B cell (primary cell): ENCODE measurements around the gene HEYL. TPM values are rescaled to one million over a fixed set of nuclear protein-coding genes. Genes with fewer than 3 reads are reported as not detected.

ENCODE experiments used
- ATAC-seq: fragments of 200-7000 bp; cut with Tn5 transposase; one replicate; pipeline ENCODE4 v1.10.0; 2021; ENCODE audit warnings: low read depth, mild to moderate bottlenecking, moderate number of reproducible peaks, moderate library complexity
- CTCF ChIA-PET: fragments of 350-600 bp; sonication (Branson Sonifier 250); formaldehyde crosslinking; loops from one replicate; lab custom pipeline; 2021; ENCODE audit warnings: antibody characterized with exemption, inconsistent platforms; lab: Charles Lee
- POLR2A ChIA-PET: fragments of 350-600 bp; sonication (Branson Sonifier 250); formaldehyde crosslinking; loops from one replicate; lab custom pipeline; 2021; ENCODE audit warnings: antibody characterized with exemption; lab: Charles Lee
- DNase-seq: peaks from one replicate; pipeline ENCODE4 v3.0.0; 2013
- H2AFZ ChIP-seq: 2 replicates; pipeline ENCODE4 v1.6.1; 2012; ENCODE audit warnings: mild to moderate bottlenecking, low read depth, low read length; ENCODE audit not compliant: insufficient read depth, poor library complexity, severe bottlenecking
- H3K27ac ChIP-seq, 2 donors: 1 replicate in 1 of 2; 2 replicates in 1 of 2; pipeline ENCODE4 v1.5.1; 2012 to 2013; ENCODE audit warnings: low read length in 2 of 2, mild to moderate bottlenecking in 2 of 2, moderate library complexity in 1 of 2
- H3K27me3 ChIP-seq, 4 experiments: fragments of 200-600 bp in 1 of 4; sonication (generic) in 1 of 4; replicated peaks in 1 of 4; 1 replicate in 2 of 4; 2 replicates in 2 of 4; pipeline versions ENCODE4 v1.6.1 to v1.7.0; 2013 to 2016; ENCODE audit warnings: low read length in 3 of 4, mild to moderate bottlenecking in 2 of 4, mixed read lengths in 1 of 4, moderate library complexity in 1 of 4; ENCODE audit not compliant: insufficient read depth in 4 of 4, control insufficient read depth in 3 of 4; ENCODE audit errors: control extremely low read depth in 1 of 4
- H3K36me3 ChIP-seq, 2 experiments: replicated peaks in 1 of 2; 1 replicate in 1 of 2; 2 replicates in 1 of 2; pipeline versions ENCODE4 v1.6.1 to v1.7.1; 2013; ENCODE audit warnings: low read length in 1 of 2; ENCODE audit not compliant: insufficient read depth in 2 of 2, control insufficient read depth in 1 of 2; ENCODE audit errors: control extremely low read depth in 1 of 2, extremely low read depth in 1 of 2
- H3K4me1 ChIP-seq, 2 donors: fragments of 200-600 bp in 1 of 2; sonication (generic) in 1 of 2; 1 replicate in 1 of 2; 2 replicates in 1 of 2; pipeline versions ENCODE4 v1.5.1 to v1.6.1; 2013 to 2017; ENCODE audit warnings: low read length in 2 of 2; ENCODE audit not compliant: control insufficient read depth in 2 of 2, insufficient read depth in 2 of 2
- H3K4me2 ChIP-seq: replicated peaks from 2 replicates; pipeline ENCODE3; 2012; ENCODE audit warnings: mild to moderate bottlenecking, low read depth, low read length; ENCODE audit not compliant: poor library complexity, severe bottlenecking
- H3K4me3 ChIP-seq, 5 experiments: fragments of 200-600 bp in 1 of 5; sonication (generic) in 1 of 5; 1 replicate in 3 of 5; 2 replicates in 2 of 5; pipeline versions ENCODE4 v1.5.1 to v1.7.0; 2011 to 2016; ENCODE audit warnings: low read length in 4 of 5, mild to moderate bottlenecking in 4 of 5, low read depth in 2 of 5, control low read depth in 1 of 5, moderate library complexity in 1 of 5; ENCODE audit not compliant: insufficient read depth in 1 of 5; ENCODE audit errors: control extremely low read depth in 1 of 5, extremely low read depth in 1 of 5
- H3K79me2 ChIP-seq: fragments of 200-600 bp; sonication (generic); one replicate; pipeline ENCODE4 v1.6.0; 2016; ENCODE audit warnings: low read length; ENCODE audit not compliant: control insufficient read depth, insufficient read depth
- H3K9ac ChIP-seq: fragments of 200-600 bp; sonication (generic); 2 replicates; pipeline ENCODE4 v1.6.1; 2017; ENCODE audit warnings: mild to moderate bottlenecking, low read length, moderate library complexity
- H3K9me3 ChIP-seq, 3 donors: one replicate each; pipeline versions ENCODE4 v1.6.1 to v1.7.1; 2013; ENCODE audit warnings: low read length in 2 of 3; ENCODE audit not compliant: control insufficient read depth in 2 of 3, insufficient read depth in 1 of 3; ENCODE audit errors: control extremely low read depth in 1 of 3
- H4K20me1 ChIP-seq: 2 replicates; pipeline ENCODE4 v1.6.0; 2012; ENCODE audit warnings: mild to moderate bottlenecking, low read length; ENCODE audit not compliant: insufficient read depth, control insufficient read depth, poor library complexity, severe bottlenecking
- H3K27ac Mint-ChIP-seq: one replicate; pipeline ENCODE4 v1.8.0; 2021; ENCODE audit warnings: mixed read lengths
- H3K27me3 Mint-ChIP-seq: one replicate; pipeline ENCODE4 v1.8.0; 2021; ENCODE audit warnings: mixed read lengths
- H3K4me1 Mint-ChIP-seq: one replicate; pipeline ENCODE4 v1.8.0; 2021; ENCODE audit warnings: mixed read lengths
- H3K4me3 Mint-ChIP-seq: one replicate; pipeline ENCODE4 v1.8.0; 2021; ENCODE audit warnings: mixed read lengths
- H3K9me3 Mint-ChIP-seq: one replicate; pipeline ENCODE4 v1.8.0; 2022; ENCODE audit warnings: mixed read lengths; ENCODE audit not compliant: insufficient read depth
- EZH2 ChIP-seq: IDR thresholded peaks from 2 replicates; pipeline ENCODE4 v1.6.1; 2012; ENCODE audit warnings: borderline replicate concordance, low read depth, mild to moderate bottlenecking, moderate library complexity, low read length; ENCODE audit not compliant: insufficient read depth, poor library complexity, severe bottlenecking
- WGBS: methylation state at CpG from one replicate; pipeline ENCODE4 v1.1.5; 2013; ENCODE audit warnings: missing lambda C conversion rate; ENCODE audit not compliant: insufficient coverage; 5-methylcytosine and 5-hydroxymethylcytosine counted together
- intact Hi-C: fragments of 100-400 bp; cut with micrococcal nuclease; formaldehyde crosslinking; loops from one replicate; pipeline ENCODE4 v1.10.0; 2022
- polyA plus RNA-seq: library from polyadenylated mRNA; depleted of rRNA; stranded (reverse); fragments of >200 nt; gene quantifications from 2 replicates; pipeline ENCODE4 v1.2.3, GENCODE V29; 2012
- total RNA-seq, 2 donors: library from RNA; stranded (reverse); fragments of 120-200 nt in 1 of 2; gene quantifications; 1 replicate in 1 of 2; 2 replicates in 1 of 2; pipeline versions ENCODE4 v1.2.3 to v1.2.4, GENCODE V29; 2013 to 2022
- TF ChIP-seq, protein P1 (sequence below): fragments of 200-600 bp; IDR thresholded peaks from one replicate; pipeline ENCODE4 v1.8.0; 2022; ENCODE audit warnings: antibody characterized with exemption, mild to moderate bottlenecking

HEYL gene
- total and polyA plus RNA-seq, 2 donors (not counting 1 experiment from before 2014, with no cell fraction given), result 0.12 TPM; not detected in 1

DNA sequence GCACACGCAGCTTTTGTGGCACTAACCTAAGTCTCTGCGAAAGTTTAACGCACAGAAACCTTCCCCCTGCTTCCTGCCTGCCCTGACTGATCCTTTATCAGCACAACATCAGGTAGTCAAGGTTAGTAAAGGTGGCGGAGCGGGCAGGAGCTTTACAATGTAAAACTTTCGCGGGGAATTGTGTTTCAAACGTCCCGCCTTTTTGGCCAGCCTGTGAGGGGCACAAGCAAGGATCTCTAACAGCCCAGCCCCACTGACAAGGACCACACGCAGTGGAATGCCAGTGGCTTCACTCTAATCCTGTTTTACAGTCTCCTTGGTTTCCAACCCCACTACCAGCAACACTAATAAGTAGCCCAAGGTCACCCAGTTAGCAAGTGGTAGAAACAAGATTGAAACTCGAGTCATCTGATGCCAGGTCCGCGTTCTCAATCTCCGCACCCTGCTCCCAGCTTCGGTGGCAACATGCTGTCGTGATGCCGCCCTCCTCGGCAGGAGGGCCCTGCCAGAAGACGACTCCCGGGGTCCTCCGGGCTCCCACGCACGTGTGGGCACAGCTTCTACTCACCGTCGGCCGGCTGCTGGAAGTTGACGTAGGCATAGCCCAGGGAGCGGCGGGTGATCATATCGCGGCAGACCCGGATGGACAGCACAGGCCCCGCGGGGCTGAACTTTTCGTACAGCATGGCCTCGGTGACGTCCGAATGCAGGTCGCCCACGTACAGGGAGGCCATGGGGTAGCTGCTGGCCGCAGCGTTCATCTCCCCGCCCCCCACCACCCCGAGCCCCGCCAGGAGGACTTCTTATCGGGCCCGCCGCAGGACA, 64.0 kb downstream of the HEYL start:
- peaks cover 28% of the 10 kb centered on the region for H3K4me1 Mint-ChIP-seq
- H3K9ac ChIP-seq, result peak overlapping the region; percentile 83
- no peaks in the 10 kb centered on the region for H3K27me3 Mint-ChIP-seq
- H3K79me2 ChIP-seq, result peaks cover 41% of the 10 kb centered on the region
- H2AFZ ChIP-seq, result peak overlapping the region; percentile 66
- peaks cover 24 to 28% of the 10 kb centered on the region in 2 donors for H3K4me1 ChIP-seq
- H3K36me3 ChIP-seq, result peaks cover 17 to 20% of the 10 kb centered on the region in 2 experiments
- ChIA-PET POLR2A (interaction anchor here (0.5 to 0.6 kb wide), 3 partner anchors 167 to 1665 kb away, joined by 3 to 5 read pairs (median 5); no protein-coding TSS in a partner anchor), CTCF (interaction anchor here (0.8 to 2.5 kb wide), 5 partner anchors 11 to 224 kb away, joined by 3 to 10 read pairs (median 4); no protein-coding TSS in a partner anchor)
- intact Hi-C loops, result loop anchor here (1.0 kb wide), 1 partner anchor 16 kb away; no protein-coding TSS in a partner anchor
- H3K9me3 ChIP-seq, result peaks cover 0 to 5% (median 0%) of the 10 kb centered on the region in 3 donors
- TF ChIP-seq, protein P1, sequence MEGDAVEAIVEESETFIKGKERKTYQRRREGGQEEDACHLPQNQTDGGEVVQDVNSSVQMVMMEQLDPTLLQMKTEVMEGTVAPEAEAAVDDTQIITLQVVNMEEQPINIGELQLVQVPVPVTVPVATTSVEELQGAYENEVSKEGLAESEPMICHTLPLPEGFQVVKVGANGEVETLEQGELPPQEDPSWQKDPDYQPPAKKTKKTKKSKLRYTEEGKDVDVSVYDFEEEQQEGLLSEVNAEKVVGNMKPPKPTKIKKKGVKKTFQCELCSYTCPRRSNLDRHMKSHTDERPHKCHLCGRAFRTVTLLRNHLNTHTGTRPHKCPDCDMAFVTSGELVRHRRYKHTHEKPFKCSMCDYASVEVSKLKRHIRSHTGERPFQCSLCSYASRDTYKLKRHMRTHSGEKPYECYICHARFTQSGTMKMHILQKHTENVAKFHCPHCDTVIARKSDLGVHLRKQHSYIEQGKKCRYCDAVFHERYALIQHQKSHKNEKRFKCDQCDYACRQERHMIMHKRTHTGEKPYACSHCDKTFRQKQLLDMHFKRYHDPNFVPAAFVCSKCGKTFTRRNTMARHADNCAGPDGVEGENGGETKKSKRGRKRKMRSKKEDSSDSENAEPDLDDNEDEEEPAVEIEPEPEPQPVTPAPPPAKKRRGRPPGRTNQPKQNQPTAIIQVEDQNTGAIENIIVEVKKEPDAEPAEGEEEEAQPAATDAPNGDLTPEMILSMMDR, result no peak
- TF ChIP-seq EZH2, result no peak
- H3K27ac Mint-ChIP-seq, result peak overlapping the region; percentile 80
- 5% methylated on average over 48 of the region's 48 CpGs for WGBS
- ATAC-seq, result peak; percentile 25
- peaks cover 50% of the 10 kb centered on the region for H4K20me1 ChIP-seq
- H3K9me3 Mint-ChIP-seq, result no peaks in the 10 kb centered on the region
- peak overlapping the region; percentile 55 to 93 (median 75) for H3K4me3 ChIP-seq
- H3K27ac ChIP-seq, result peak overlapping the region; percentile 11 to 52
- peak; percentile 62 for DNase-seq
- peak overlapping the region; percentile 96 for H3K4me2 ChIP-seq
- H3K27me3 ChIP-seq, result no peaks in the 10 kb centered on the region
- peak overlapping the region; percentile 90 for H3K4me3 Mint-ChIP-seq

GRCh38 chr1:39574646-39575045, 64.8 kb downstream of the HEYL start:
- Histone ChIP-seq H3K4me1 (peaks cover 24 to 28% of the 10 kb centered on the region in 2 donors), H3K4me2 (peak overlapping the region; percentile 96), H3K27ac (peak overlapping the region in 1 of 2 donors; percentile 52), H3K27me3 (no peaks in the 10 kb centered on the region), H3K36me3 (peaks cover 17 to 27% of the 10 kb centered on the region in 2 experiments), H3K9me3 (peaks cover 0 to 5% (median 0%) of the 10 kb centered on the region in 3 donors), H4K20me1 (peaks cover 50% of the 10 kb centered on the region), H3K9ac (peak overlapping the region; percentile 83), H3K4me3 (peak overlapping the region; percentile 55 to 93 (median 75)), H2AFZ (no peak overlapping the region), H3K79me2 (peaks cover 41% of the 10 kb centered on the region)
- Mint-ChIP-seq H3K27me3 (no peaks in the 10 kb centered on the region), H3K4me1 (peaks cover 28% of the 10 kb centered on the region), H3K27ac (peak overlapping the region; percentile 80), H3K4me3 (peak overlapping the region; percentile 90), H3K9me3 (no peaks in the 10 kb centered on the region)
- intact Hi-C loops, result no loop called here
- 56% methylated on average over 4 of the region's 5 CpGs for WGBS
- ATAC-seq (no peak), DNase-seq (no peak)
- ChIA-PET POLR2A (no interaction called here), CTCF (interaction anchor here (1.1 to 1.4 kb wide), 2 partner anchors 32 to 34 kb away, joined by 3 to 4 read pairs; no protein-coding TSS in a partner anchor)
- no peak for TF ChIP-seq EZH2
- TF ChIP-seq, protein P1, result no peak
